ENCODE measurements around the gene SLC25A34. TPM values are rescaled to one million over a fixed set of nuclear protein-coding genes. Genes with fewer than 3 reads are reported as not detected.
A peak's percentile ranks its signal among the peaks of the same experiment; 100 is the strongest.

SLC25A34 gene
- total RNA-seq, 3 donors from 2014 or later (not counting 1 experiment from before 2014, with no cell fraction given), result 0.73 to 1.8 (median 1.6) TPM

DNA sequence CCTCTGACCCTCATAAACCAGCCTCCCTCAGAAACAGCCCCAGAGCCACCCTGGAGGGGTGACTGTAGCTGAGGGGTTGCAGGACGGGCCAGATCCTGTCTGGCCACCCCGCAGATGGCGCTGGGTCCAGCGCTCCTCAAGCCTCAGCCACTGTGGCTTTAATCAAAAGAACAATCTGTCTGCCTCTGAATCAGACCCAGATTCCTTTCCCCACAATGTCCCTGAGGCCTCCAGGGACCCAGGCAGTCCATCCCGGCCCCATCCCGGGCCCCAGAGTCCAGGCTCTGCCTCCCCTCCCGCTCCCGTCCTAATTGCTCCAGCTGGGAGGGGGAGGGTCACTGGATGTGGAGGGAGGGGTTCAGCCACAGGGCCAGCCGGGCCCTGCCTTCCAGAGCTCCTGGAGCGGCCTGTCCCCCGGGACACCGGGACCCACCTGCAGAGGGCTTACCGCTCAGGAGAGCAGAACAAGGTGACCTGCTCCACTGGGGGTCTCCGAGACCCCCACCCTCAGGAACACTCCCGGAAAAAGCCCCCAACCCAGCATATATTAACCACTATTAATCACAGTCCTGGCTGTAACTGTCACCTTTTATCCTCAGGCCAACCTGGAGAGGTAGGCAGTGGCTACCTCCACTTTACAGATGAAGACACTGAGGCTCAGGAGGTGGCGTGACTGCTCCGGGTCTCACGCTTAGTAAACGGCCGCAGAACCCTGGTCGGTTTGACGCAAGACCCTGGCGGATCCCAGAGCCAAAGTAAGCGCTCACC is 21.7 kb downstream of the SLC25A34 start:
- peaks cover 0 to 5% of the 10 kb centered on the region in 2 donors for H3K4me1 Mint-ChIP-seq
- H3K27ac ChIP-seq (ENCODE audit: low read length), result no peak overlapping the region

DNA sequence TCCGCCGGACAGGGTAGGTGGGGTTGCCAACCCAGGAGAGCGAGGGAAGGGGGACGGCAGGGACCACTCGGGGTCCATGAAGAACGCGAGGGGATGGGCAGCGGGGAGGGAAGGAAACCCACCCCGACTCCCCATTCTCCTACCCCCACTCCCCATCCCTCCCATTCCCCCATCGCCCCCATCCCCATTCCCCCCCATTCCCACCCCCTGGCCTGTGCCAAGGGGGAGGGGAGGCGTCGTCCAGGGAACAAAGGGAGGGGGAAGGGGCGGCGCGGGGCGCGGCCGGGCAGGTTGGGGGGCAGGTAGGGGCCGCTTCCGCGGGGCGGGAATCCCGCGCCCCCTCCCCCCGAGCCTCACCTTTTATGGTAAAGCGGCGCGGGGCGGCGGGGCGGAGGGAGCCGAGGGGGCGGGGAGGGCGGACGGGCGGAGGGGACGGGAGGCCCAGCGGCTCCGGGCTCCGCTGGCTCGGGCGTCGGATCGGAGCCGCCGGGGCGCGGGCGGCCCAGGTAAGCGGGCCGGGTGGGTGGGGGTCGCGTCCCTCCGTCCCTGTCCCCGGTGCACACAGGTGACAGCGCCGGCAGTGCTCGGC is 22.4 kb downstream of the SLC25A34 start, which contains the start of gene FBLIM1:
FBLIM1 (plus strand) TSS at position 453 of the 589 bp plus-strand sequence. CDS start 6,189 bp downstream, outside the sequence.
- H3K27me3 Mint-ChIP-seq (ENCODE audit: low read depth in 2 of 2), result peaks cover 29 to 43% of the 10 kb centered on the region in 2 donors

More for the DNA sequence above, 21.7 kb downstream of the SLC25A34 start:
- intact Hi-C loops (cut with micrococcal nuclease), result no loop called here
- H3K36me3 ChIP-seq (ENCODE audit: control insufficient read depth, insufficient read depth, low read length), result no peaks in the 10 kb centered on the region
- no peak for ATAC-seq
- peaks cover 10% of the 10 kb centered on the region for H3K4me1 ChIP-seq (ENCODE audit: control insufficient read depth, insufficient read depth, low read length)
- whole genome bisulfite sequencing (ENCODE audit: insufficient coverage), result 15% methylated on average over 24 of the region's 24 CpGs
- Mint-ChIP-seq H3K4me3 (peak overlapping the region; percentile 40), H3K27me3 (ENCODE audit: low read depth in 2 of 2) (peaks cover 27 to 43% of the 10 kb centered on the region in 2 donors), H3K9me3 (no peaks in the 10 kb centered on the region), H3K36me3 (no peaks in the 10 kb centered on the region), H3K27ac (no peak overlapping the region)
- peaks cover 28% of the 10 kb centered on the region for H3K27me3 ChIP-seq (ENCODE audit: control insufficient read depth, insufficient read depth, low read length)
- no peaks in the 10 kb centered on the region for H3K9me3 ChIP-seq (ENCODE audit: control insufficient read depth, insufficient read depth, low read length)
- no peak overlapping the region for H3K4me3 ChIP-seq (ENCODE audit: low read length)
- DNase-seq, result no peak
- TF ChIP-seq, protein P1, sequence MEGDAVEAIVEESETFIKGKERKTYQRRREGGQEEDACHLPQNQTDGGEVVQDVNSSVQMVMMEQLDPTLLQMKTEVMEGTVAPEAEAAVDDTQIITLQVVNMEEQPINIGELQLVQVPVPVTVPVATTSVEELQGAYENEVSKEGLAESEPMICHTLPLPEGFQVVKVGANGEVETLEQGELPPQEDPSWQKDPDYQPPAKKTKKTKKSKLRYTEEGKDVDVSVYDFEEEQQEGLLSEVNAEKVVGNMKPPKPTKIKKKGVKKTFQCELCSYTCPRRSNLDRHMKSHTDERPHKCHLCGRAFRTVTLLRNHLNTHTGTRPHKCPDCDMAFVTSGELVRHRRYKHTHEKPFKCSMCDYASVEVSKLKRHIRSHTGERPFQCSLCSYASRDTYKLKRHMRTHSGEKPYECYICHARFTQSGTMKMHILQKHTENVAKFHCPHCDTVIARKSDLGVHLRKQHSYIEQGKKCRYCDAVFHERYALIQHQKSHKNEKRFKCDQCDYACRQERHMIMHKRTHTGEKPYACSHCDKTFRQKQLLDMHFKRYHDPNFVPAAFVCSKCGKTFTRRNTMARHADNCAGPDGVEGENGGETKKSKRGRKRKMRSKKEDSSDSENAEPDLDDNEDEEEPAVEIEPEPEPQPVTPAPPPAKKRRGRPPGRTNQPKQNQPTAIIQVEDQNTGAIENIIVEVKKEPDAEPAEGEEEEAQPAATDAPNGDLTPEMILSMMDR (IDR thresholded peaks at IDR 0.05), result no peak

DNA sequence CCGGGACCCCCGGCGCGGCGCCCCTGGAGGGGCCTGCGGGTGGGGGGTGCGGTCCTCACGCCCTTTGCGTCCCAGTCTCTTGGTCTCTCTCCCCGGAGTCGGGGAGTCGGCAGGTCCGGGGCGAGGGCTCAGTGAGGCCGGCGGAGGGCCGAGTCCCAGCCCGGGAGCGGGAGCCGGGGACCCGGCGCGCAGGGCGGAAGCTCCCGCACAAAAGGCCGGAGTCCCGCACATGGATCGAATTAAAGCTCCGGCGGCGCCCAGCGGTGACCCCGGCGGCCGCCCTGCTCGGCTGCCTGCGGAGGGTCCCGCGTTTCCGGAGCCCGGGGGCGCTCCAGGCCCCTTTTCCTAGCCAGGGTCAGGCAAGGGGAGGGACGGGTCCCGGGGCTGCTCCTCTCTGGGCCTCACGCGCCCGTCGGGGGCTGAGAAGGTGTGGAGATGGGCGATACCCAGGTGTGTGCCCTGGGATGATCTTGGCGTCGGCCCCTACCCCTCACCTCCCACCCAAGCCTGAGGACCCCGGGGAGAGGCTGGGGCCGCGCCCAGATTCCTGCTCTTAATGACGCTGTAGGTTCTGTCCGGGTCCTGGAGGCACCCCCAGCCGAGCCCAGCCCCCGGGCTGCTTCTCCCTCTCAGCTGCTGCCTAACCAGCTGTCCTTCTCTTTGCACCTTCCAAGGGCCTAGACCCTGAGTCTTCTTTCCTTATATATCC is 23.0 kb downstream of the SLC25A34 start:
- no peak overlapping the region for H3K27ac ChIP-seq (ENCODE audit: low read length)
- ATAC-seq (peak in 1 of 3 donors; percentile 43), DNase-seq (peak in 1 of 2 donors; percentile 16)
- peaks cover 10% of the 10 kb centered on the region for H3K4me1 ChIP-seq (ENCODE audit: control insufficient read depth, insufficient read depth, low read length)
- H3K36me3 Mint-ChIP-seq, result no peaks in the 10 kb centered on the region
- no peak overlapping the region for H3K4me3 Mint-ChIP-seq
- H3K4me1 Mint-ChIP-seq, result peaks cover 0 to 5% of the 10 kb centered on the region in 2 donors
- intact Hi-C loops (cut with micrococcal nuclease), result no loop called here
- H3K4me3 ChIP-seq (ENCODE audit: low read length), result no peak overlapping the region
- 3% methylated on average over 55 of the region's 58 CpGs for WGBS (ENCODE audit: insufficient coverage)
- no peak overlapping the region for H3K27ac Mint-ChIP-seq
- H3K27me3 ChIP-seq (ENCODE audit: control insufficient read depth, insufficient read depth, low read length), result peaks cover 28% of the 10 kb centered on the region
- no peaks in the 10 kb centered on the region for H3K9me3 ChIP-seq (ENCODE audit: control insufficient read depth, insufficient read depth, low read length)
- TF ChIP-seq, protein P1 (IDR thresholded peaks at IDR 0.05), result no peak
- peaks cover 32 to 44% of the 10 kb centered on the region in 2 donors for H3K27me3 Mint-ChIP-seq (ENCODE audit: low read depth in 2 of 2)
- no peaks in the 10 kb centered on the region for H3K9me3 Mint-ChIP-seq
- no peaks in the 10 kb centered on the region for H3K36me3 ChIP-seq (ENCODE audit: control insufficient read depth, insufficient read depth, low read length)

More for the DNA sequence above, 22.4 kb downstream of the SLC25A34 start, which contains the start of gene FBLIM1:
- Histone ChIP-seq H3K9me3 (ENCODE audit: control insufficient read depth, insufficient read depth, low read length) (no peaks in the 10 kb centered on the region), H3K4me1 (ENCODE audit: control insufficient read depth, insufficient read depth, low read length) (peaks cover 10% of the 10 kb centered on the region), H3K36me3 (ENCODE audit: control insufficient read depth, insufficient read depth, low read length) (no peaks in the 10 kb centered on the region), H3K4me3 (ENCODE audit: low read length) (no peak within 1 kb of the TSS), H3K27ac (ENCODE audit: low read length) (no peak within 1 kb of the TSS), H3K27me3 (ENCODE audit: control insufficient read depth, insufficient read depth, low read length) (peaks cover 28% of the 10 kb centered on the region)
- DNase-seq, result peak in 1 of 2 donors; percentile 21
- intact Hi-C loops (cut with micrococcal nuclease), result no loop called here
- TF ChIP-seq, protein P1 (IDR thresholded peaks at IDR 0.05), result no peak
- no peaks in the 10 kb centered on the region for H3K36me3 Mint-ChIP-seq
- no peak within 1 kb of the TSS for H3K27ac Mint-ChIP-seq
- peak in 1 of 3 donors; percentile 34 for ATAC-seq
- WGBS (ENCODE audit: insufficient coverage), result 2% methylated on average over 42 of the region's 58 CpGs
- peak within 1 kb of the TSS; percentile 40 for H3K4me3 Mint-ChIP-seq
- peaks cover 0 to 5% of the 10 kb centered on the region in 2 donors for H3K4me1 Mint-ChIP-seq
- H3K9me3 Mint-ChIP-seq, result no peaks in the 10 kb centered on the region
